C1 segment of cervical spinal cord (tissue), 14 donors: ENCODE results near the gene FUT7.

Source experiments
- DNase-seq, 14 donors: peaks; one replicate each; lab custom pipeline; 2025; lab: John Stamatoyannopoulos, UW

The FUT7 gene

GRCh38 chr9:137050570-137050969 is 18.7 kb upstream of the FUT7 start:
- DNase-seq: no peak

DNA sequence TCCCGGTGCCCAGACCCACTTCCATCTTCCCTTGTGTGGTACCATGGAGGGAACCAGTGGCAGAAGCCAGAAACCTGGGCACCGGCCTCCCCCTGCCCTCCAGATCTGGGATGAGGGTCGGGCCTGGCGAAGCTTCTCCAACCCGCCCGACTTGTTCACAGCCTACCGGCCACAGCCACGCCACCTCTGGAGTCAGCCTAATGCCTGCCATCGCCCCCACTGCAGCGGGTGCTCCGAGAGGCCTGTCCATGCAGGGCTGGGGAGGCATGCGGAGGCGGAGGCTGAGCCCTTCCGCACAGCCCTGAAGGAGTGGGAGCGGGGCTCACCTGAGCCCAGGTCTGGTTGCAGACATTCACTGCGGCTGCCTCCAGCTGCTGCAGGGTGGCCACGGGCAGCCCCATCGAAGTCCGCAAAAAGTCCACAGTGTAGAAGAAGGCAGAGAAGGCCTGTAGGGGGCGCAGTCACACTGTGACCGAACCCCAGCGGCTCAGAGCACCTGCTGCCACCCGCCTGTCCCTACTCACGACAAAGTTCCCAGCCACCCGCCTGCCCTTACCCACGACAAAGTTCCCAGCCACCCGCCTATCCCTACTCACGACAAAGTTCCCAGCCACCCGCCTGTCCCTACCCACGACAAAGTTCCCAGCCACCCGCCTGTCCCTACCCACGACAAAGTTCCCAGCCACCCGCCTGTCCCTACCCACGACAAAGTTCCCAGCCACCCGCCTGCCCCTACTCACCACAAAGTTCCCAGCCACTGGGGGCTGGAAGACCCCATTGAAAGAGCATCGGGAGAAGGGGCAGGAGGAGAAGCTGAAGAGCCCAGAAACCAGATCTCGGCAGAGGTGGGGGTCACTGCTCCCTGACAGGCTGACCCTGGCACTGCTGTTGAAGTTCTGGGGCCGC is 17.9 kb upstream of the FUT7 start:
- DNase-seq: peak in 8 of 14 donors; percentile 12 to 58 (median 40)

DNA sequence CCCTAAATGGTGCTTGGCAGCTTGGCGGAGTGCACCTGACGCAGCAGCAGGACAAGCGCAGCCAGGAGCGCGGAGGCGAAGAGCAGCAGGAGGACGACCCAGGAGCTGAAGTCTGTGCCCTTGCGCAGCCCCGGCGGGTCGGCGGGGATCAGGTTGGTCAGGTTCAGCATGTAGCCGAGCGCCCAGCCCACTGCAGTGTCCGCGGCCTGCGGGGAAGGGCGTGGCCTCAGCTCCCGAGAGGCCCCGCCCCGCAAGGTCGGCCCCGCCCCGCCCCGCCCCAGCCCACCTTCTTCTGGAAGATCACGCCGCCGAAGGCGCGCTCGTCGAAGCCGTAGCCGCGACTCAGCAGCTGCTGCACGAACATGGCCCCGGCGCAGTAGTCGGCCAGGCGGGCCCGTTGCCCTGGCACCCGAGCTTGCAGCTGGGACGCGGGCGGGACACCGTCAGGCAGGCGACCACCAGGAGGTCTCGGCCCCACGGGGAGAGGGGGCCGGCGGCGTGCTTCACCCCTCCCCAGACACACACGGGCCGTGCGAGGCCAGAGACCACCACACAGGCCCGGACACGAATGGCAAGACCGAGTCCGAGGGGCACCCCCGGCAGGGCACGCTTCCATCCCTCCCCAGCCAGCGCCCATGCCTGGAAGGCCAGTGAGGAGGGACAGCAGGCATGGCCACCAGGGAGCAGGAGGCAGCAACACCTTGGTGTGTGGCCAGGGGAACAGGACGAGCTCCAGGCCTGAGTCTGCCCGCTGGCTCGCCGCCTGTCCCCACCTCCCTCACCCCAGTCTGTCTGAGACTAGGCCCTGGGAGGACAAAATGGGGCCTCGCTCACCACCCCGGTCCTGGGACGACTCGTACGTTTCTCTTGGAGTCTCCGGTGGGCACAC is 17.0 kb upstream of the FUT7 start:
- peak in 8 of 14 donors; percentile 27 to 77 (median 52) for DNase-seq

DNA sequence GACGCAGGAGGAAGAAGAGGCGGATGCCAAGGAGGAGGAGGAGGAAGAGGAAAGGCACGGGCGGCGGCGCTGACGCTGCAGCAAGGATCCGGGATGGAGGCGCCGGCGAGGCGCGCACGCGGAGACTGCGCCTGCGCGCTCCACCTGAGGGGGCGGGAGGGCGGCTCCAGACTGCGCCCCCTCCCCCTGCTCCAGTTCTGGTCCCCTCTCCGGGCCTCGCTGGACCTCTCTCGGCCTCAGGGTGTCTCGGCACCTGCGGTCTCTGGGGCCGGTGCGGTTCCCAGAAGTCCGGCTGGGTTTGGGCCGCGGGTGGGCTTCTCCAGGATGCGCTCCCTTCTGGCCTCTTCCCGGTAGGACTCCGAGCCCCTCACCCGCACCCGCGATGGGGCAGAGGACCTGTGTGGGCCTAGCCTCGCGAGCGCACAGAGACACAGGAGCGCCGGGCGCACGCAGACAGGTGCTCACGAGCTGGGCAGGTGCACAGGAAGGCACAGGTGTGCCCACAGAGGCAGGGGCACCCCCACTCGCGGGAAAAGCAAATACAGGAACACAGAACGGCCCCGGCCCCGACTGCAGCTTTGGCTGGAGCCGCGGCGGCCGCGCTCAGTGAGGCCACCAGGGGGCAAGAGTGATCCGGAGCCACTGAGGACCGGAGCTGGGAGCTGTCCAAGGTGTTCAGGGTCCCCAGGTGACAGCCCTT is 14.3 kb upstream of the FUT7 start, which contains the start of gene NPDC1:
TSS of gene NPDC1 (minus strand) at position 90 of the 700 bp plus-strand sequence. CDS start 188 bp downstream, outside the sequence.
- DNase-seq: peak in 12 of 14 donors; percentile 41 to 76 (median 60)

GRCh38 chr9:137045294-137046087 is 13.6 kb upstream of the FUT7 start:
- peak in 2 of 14 donors; percentile 23 to 63 for DNase-seq

- DNase-seq: peak in 6 of 14 donors; percentile 32 to 76 (median 46)
These were observed 12.8 kb upstream of the FUT7 start for GRCh38 chr9:137044502-137045177.

GRCh38 chr9:137044037-137044436 is 12.1 kb upstream of the FUT7 start:
- no peak for DNase-seq

DNA sequence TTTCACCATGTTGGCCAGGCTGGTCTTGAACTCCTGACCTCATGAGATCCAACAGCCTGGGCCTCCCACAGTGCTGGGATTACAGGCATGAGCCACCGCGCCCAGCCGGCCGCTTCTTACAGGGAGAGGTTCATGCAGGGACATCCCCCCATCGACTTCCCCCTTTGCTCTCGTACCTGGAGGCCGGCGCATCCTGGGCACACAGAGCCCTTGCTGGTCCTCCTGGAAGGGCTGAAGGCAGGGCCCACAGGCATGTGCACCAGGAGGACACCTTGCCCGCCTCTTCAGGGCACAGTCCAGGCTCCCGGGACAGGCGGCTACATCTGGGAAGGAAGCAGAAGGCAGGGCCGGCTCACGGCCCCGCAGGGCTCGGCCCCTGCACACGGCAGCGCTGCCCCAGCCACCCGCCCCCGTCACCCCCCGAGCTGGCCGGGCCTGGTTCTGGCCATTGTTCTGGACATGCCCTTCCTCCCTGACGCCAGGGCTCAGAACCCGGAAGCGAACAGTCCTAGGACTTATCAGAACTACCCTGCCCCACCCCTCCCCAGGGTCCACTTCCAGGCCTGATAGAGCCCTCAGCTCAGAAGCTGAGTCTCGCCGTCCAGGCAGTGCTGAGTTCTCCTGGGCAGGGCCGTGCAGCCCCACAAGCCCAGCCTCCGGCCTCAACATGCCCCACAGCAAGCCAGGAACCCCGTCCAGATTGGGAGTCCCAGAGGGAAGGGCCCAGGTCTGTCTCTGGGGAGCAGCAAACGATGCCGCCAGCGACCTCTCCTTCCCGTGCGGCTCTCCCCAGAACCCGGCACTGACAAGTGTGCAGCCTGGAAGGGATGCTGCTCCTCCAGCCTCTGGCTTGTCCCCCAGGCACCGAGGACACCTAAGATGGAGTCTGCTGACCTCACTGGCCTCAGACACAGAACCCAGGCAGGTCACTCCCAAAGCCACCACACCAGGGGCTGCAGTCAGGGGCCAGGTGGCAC is 11.2 kb upstream of the FUT7 start:
- DNase-seq: no peak

DNA sequence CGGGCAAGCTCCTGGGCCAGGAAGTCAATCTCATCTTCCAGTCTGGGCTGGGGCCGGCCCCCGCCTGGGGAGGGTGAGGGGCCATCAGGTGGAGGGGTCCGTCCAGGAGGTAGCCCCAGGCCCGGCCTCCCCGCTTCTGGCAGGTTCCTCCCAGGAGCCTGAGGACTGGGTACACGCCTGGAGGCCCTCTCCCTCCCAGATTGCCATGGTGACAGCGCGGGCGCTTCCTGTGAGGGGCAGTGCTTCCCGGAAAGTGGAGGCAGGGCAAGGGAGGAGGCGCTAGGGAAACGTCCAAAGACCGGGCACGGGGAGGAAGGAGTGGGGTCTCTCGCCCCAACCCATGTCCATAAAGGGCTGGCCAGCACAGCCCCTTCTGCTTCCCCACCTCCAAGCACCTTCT is 9.2 kb upstream of the FUT7 start:
- DNase-seq: no peak

GRCh38 chr9:137040568-137040967 is 8.7 kb upstream of the FUT7 start:
- DNase-seq: no peak

- no peak for DNase-seq
These were observed 7.9 kb upstream of the FUT7 start for GRCh38 chr9:137039611-137040366.

- DNase-seq: no peak
These were observed 7.0 kb upstream of the FUT7 start for GRCh38 chr9:137038916-137039315.

DNA sequence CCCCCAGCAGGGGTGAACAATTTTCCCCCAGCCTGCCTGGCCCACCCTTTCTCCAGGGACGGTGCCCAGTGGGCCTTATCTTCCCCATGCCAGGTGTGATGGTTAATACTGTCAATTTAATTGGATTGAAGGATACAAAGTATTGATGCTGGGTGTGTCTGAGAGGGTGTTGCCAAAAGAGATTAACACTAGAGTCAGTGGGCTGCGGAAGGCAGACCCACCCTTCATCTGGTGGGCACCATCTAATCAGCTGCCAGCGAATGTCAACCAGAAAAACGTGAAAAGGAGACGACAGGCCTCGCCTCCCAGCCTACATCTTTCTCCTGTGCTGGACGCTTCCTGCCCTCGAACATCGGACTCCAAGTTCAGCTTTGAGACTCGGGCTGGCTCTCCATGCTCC is 5.6 kb upstream of the FUT7 start:
- no peak for DNase-seq

- no peak for DNase-seq
These were observed 5.1 kb upstream of the FUT7 start for GRCh38 chr9:137037035-137037434.

- no peak for DNase-seq
These were observed 4.0 kb upstream of the FUT7 start for GRCh38 chr9:137035937-137036336.

- no peak for DNase-seq
These were observed 3.6 kb upstream of the FUT7 start for GRCh38 chr9:137035507-137035834.

- DNase-seq: peak; percentile 30 to 90 (median 73)
These were observed 3.0 kb upstream of the FUT7 start for GRCh38 chr9:137034709-137035506.
